GM12873 (cell line): Measurements from ENCODE around the gene NR6A1.

ENCODE experiments used
- TF ChIP-seq, protein P1 (sequence below): IDR thresholded peaks from 2 replicates; pipeline ENCODE4 v1.5.1; 2012; ENCODE audit warnings: low read depth, mild to moderate bottlenecking, moderate library complexity, low read length, control low read depth; ENCODE audit not compliant: insufficient read depth; ENCODE audit errors: missing control alignments

Gene NR6A1

DNA sequence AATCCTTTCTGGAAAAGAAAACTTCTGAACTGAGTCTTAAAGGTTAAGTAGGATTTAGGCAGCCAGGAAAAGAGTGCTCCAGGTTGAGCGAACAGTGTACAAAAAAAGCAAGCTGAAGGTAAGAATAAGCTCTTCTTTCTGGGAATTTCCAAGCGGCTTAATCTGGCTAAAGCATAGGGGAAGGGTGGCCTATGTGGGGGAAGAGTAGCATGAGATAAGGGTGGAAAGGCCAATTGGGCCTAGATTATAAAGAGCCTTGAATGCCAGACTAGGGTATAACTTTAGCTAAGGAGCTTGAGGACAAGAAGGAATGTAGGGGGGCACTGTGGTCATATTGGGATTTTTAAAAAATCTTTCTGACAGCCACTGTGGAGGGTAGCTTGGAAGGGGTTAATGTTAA lies 226.6 kb downstream of the NR6A1 start:
- TF ChIP-seq, protein P1, sequence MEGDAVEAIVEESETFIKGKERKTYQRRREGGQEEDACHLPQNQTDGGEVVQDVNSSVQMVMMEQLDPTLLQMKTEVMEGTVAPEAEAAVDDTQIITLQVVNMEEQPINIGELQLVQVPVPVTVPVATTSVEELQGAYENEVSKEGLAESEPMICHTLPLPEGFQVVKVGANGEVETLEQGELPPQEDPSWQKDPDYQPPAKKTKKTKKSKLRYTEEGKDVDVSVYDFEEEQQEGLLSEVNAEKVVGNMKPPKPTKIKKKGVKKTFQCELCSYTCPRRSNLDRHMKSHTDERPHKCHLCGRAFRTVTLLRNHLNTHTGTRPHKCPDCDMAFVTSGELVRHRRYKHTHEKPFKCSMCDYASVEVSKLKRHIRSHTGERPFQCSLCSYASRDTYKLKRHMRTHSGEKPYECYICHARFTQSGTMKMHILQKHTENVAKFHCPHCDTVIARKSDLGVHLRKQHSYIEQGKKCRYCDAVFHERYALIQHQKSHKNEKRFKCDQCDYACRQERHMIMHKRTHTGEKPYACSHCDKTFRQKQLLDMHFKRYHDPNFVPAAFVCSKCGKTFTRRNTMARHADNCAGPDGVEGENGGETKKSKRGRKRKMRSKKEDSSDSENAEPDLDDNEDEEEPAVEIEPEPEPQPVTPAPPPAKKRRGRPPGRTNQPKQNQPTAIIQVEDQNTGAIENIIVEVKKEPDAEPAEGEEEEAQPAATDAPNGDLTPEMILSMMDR, result no peak

DNA sequence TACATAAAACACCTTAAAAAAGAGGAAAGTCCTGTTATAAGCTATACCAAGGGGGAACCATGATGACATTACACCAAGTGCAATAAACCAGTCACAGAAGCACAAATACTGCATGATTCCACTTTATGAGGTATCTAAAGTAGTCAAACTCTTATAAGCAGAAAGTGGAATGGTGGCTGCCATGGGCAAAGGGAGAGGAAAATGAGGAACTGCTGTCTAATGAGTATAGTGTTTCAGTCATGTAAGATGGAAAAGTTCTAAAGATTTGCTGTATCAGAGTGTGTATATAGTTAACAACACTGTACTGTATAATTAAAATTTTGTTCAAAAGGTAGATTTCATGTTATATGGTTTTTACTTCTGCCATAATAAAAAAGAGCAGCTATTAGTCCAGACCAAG lies 229.3 kb downstream of the NR6A1 start:
- TF ChIP-seq, protein P1, result no peak

DNA sequence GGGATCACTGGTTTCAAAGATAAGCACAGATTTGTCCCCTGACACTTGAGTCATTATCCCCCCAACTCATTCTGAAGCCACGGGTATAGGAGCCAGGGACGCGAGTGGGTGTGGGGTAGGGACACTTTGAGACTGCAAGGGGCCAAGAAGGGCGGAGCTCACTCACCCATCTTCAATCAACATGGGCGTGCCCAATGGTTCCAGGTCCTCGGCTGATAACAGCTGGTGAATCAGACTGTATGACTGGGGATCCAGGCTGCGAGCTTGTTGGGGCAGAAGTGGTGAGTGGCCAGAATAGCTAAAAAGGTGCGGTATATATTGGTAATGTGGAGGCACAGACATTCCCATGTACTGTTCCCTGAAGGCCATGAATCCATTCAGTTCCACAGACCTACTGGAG lies 233.2 kb downstream of the NR6A1 start:
- TF ChIP-seq, protein P1, result no peak

DNA sequence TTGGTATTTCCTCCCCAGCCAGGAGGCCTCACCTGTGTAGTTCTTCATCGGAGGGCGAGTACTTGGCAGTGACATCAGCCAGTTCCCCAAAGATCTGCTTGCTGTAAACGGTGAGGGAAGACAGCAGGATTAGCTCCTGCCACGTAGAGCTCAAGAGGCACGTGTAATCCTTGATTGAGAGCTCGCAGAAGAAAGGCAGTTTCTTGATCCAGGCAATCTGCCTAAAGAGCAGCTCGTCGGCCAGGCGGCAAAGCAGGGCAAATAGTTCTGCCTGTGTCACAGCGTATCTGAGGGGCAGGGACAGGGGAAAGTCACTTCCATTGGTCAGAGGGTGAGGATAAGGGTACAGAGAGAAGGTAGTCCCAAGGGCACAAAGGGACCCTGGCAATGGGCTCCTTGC lies 235.3 kb downstream of the NR6A1 start:
- TF ChIP-seq, protein P1, result no peak

DNA sequence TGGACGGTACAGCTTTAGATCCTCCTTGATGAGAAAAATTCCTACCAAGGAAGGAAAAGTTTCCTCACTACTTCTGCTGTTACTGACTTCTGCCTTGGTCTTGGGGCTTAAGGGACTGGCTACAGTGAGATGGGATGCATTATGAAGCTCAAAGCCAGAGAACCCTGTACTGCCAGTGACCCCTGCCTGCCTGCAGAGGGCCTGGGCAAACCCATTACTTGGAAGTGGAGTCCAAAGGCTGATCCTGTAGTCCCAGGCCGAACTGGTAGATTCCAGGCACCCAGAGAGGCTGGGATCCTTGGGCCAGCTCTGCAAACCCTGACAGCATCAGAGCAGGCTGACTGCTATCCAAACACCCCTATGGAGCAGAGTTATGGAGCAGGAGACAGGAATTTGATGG lies 238.2 kb downstream of the NR6A1 start:
- TF ChIP-seq, protein P1, result peak; percentile 20

DNA sequence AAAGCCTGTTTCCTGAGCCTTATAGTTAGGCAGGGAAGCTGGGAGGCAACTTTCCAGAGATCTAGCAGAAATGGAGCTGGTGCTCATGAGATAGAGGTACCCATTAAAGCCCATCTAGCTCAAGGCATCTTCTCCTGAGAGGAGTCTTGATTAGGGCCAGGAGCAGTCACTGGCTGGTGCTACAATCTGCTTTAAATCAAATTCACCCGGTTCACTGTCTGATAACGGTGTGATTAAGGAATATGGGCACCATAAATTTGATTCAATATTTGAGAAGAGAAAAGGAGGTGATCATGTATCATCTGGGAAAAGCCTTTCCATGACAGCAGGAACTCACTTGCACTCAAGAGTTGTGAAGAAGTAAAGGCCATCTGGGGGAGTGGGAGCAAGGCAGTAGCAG lies 240.0 kb downstream of the NR6A1 start:
- TF ChIP-seq, protein P1, result no peak

DNA sequence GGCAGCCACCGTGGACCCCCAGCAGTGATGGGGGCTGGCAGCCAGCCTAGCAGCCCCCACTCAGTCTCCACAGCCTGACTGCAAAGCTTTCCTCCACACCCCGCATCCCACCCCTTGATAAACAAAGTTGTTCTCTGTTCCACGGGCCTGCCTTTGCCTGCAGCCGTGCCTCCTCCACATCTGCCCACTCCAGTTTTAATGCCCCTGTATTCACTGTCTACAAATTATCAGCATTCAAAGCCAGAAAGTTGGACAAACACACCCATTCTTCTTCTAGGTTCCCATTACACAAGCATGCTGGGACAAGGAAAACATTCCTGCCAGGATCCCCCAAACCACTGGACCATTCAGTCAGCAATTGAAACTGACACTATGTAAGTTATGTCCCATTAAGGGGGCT lies 240.9 kb downstream of the NR6A1 start:
- TF ChIP-seq, protein P1, result no peak
